ENCODE data around the gene CLDN20.
A peak's percentile ranks its signal among the peaks of the same experiment; 100 is the strongest.

CLDN20 gene

DNA sequence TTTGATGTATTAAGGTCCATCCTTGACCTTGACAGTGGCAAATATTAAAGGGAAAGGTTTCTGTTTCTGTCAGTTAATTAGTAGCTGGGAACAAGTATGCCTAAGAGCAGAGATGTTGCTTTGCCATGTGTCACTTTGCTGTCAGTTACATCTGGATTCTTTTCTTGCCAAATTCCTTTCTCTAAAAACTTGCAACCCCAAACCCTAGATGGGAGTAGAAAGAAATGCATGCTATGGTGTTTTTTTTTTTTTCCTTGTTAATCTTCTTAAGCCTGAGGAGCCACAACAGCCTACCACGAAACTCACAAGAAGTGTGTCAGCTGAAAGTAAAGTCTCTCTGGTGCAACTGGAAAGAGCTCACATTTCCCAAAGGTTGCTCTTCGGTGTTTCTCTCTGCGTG, 18.0 kb upstream of the CLDN20 start:
- DNase-seq, result no peak

DNA sequence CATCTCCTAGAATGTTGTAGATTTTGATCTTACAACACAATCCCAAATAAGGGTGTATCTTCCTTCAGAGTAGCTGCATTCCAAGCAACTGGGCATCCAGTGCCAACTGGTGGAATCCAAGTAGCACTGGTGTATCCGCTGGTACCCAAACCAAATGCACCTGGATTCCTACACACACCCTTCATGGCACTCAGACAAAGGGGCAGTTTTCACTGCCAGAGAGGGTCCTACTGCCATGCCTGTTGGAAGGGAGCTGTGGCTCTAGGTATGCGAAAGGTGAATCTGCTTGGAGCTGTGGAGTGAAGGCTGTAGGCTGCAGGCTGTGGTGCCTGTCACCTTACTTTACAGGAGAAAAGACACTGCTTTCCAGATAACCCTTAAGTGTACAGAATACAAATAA, 17.0 kb upstream of the CLDN20 start:
- no peak for DNase-seq

DNA sequence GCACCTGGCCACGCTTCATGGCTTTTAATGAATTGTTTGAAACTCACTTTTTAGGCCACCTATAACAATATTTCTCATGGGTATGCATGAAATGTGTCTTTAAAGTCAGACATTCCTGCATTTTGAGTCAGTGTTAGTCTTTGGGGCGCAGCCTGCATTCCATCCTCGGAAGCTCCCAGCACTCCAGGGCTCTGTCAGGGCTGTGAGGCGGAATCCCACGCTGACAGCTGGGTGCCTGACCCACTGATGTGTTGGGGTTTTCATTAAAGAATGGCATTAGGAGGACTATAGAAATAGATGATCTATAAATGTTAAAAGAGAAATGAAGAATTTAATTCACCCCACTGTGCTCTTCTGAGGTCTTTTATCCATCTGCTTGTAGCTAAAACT, 16.2 kb upstream of the CLDN20 start:
- no peak for DNase-seq

DNA sequence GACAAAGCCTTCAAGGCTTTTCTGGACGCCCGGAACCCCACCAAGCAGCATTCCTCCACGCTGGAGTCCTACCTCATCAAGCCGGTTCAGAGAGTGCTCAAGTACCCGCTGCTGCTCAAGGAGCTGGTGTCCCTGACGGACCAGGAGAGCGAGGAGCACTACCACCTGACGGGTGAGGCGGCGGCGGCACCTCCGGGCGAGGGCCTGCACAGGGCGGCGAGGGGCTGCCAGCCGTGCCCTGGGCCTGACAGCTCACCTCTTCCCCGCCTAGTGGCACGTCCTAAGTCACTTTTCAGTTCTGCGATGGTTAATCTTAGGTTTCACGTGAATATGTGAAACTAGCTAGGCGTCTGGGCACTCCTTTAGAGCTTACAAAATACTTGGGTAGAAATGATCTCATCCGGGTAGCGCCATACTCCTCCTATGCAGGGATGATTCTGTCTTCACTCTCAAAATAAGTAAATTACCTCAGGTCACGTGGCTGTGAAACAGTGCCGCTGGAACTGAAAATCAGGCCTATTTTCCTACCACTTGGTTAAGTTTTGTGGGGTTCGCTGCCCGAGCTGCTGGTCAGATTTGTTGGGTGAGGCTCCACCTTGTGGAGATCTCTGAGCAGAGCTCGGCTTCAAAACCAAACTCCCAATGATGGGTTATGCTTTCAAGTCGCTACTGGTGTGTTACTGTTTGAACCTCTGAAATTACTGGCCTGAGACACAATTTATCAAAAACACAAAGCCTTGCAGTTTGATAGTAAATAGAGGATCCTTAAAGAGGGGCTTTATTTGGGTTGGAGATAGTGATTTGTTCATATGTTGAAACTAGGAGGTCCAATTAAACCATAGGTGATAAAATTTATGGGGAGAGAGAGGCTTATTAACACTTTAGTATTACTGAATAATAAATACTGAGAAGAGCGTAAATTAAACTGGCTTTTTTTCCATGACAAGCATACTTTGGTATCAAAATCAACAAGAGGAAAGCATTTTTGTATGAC, 15.5 kb upstream of the CLDN20 start:
- DNase-seq, result peak; percentile 27 to 45

DNA sequence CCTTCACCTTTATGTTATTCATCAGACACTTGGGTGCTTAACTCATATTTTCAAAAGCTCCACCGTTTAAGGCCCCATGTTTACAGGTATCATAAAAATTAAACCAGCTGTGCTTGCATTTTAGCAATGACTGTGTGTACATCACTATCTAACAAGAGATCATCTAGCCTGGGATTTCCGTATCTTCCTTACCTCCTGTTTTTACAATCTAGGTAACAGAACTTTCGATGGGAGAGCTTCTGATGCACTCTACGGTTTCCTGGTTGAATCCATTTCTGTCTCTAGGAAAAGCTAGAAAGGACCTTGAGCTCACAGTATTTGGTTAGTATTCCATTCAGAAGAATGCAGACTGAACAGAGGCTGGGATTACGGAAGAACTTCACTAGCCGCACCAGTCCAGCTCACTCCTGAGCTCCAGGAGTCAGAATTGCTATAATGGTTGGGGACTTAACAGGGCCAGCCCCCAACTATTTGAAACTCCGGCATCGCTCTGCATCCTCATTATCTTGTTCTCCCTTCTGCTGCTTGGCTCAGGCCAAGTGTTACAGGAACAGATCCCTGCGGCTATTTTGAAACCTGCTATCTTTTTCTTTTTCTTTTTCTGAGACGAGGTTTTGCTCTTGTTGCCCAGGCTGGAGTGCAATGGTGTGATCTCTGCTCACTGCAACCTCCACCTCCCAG, 13.0 kb upstream of the CLDN20 start:
- no peak for DNase-seq

DNA sequence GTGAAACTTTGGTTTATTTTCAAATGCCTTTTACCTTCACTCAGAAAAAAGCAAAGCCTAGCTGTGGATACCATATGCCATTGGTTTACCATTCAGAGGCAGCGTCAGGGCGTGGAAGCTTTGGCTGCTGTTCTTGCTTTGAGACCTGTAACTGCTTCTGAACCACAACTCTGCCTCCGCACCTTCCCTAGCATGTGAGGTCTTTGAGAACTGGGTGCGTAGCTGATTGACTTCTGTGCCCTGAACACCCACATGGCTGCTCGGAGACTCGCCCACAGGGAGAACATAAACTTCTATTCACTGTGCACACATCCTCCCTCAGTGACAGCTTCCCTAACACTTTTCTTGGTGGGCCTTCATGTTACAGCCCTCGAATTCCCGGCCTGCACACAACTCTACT, 11.2 kb upstream of the CLDN20 start:
- DNase-seq, result no peak

DNA sequence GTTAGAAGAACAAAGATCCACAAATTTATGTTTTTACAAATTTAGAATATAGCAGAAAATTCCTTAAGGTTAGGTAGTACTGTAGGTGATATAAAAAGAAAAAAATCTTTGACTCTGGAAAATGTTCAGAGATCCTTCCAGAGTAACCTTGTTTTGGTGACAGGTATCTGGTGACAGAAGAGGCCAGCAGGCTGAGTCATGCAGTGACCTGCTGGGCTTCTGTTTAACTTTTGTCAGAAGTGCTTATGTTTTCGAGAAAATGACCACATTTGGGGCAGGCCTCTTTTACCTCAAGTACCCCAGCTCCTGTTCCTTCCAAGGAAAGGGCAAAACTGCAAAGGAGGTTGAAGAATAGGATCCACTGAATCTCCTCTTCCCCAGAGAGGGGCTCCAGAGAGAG, 10.5 kb upstream of the CLDN20 start:
- DNase-seq, result no peak

DNA sequence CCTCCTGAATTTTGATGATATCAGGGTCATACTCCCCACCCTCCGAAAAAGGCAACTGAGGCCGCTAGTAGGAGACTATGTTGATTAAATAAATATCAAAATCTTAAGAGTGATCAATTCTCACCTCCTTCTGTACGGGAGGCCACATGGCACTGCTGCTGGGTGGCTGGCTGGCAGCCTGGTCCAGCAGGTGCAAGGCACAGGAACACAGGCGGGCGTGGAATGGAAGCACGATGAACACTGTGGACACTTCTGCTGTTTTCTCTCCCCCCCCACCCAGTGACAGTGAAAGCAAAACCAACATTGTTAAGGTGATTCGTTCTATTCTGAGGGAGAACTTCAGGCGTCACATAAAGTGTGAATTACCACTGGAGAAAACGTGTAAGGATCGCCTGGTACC, 9.7 kb upstream of the CLDN20 start:
- no peak for DNase-seq

DNA sequence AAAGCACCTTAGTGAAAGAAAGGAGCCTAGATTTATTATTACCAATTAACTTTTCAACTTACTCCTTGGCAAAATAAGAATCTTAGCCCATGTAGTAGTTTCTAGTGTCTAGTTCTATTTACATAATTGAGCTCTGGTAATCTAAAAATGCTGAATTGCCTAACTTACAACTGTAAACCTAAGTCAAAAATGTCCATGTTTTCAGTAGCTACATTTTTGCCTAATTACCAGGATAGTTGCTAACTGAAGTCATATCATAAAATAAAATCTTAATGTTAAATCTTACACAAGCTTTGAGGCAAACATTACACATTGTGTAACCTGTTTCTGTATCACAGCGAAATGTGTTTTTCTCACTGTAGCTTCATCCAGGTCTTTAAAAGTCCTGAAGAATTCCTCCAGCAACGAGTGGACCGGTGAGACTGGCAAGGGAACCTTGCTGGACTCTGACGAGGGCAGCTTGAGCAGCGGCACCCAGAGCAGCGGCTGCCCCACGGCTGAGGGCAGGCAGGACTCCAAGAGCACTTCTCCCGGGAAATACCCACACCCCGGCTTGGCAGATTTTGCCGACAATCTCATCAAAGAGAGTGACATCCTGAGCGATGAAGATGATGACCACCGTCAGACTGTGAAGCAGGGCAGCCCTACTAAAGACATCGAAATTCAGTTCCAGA, 7.6 kb upstream of the CLDN20 start:
- no peak for DNase-seq

DNA sequence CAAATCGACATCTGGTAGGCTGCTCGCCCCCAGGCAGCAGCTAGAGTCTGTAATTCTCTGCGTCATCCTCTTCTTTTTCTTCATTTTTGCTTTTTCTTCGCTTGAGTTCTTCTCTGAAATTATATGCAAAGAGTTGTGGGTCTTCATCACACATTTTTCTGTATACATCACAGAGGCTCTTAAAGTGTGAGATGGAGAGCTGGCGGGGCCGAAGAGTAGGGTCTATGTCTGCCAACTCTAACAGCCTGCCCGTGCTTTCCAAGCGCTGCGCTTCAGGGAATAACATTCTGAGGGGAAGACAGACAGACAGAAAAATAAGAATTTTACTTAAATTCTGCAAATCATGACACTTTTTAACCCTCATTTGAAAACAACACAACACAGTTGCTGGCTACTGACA, 6.0 kb upstream of the CLDN20 start:
- no peak for DNase-seq

DNA sequence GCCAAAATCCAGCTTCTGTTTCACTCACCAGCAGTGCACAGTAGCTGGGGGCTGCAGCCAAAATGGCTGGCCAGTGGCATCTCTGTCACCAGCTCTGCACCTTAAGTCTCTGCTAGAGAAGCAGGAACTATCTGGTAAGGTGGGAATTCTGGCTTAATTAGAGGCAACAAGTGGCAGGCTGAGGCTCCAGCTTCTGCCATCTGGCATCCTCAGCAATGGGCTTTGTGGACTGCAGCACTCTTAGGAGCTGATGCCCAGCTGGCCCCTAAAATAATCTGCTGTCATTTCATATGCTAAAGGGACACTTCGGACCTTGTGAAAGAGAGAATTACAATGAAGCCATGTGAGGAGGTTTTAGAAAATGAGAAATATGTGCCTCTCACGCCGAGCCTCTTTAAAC, 4.6 kb upstream of the CLDN20 start:
- no peak for DNase-seq

DNA sequence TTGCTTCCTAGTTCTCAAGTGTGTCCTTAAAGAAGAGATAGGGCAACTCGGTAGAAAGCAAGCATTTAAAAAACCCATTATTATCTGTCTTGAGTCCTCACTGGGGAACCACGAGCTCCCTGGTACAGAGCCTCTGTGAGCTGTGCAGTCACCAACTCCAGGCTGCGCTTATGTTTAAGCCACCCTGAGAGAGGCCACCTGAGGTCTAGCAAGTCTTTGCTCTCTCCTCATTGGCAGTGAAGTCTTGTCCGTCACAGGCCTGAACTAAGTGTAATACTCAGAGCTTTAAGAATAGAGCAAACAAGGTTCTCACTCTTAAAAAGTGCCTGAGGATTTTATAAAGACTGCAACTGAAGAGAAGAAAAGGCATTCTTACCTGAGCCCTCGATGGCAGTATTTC, 3.9 kb upstream of the CLDN20 start:
- no peak for DNase-seq

DNA sequence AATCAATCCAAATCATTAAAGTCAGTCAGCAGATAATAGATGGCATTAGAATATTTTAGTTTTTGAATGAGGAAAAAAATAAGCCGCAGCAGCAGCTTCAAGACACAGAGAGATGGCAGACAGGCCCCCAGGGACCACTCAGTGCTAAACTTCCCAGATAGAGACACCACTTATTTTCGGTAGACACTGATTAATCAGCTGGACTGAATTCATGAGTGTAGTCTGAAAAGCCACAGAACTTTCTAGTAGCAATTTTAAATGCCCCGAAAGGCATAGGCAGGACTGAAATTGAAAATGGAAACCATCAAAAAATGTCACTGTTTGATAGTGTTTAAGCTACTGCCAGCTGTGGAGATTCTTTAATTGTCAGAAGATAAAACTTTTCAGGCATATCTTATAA, 3.1 kb upstream of the CLDN20 start:
- no peak for DNase-seq

DNA sequence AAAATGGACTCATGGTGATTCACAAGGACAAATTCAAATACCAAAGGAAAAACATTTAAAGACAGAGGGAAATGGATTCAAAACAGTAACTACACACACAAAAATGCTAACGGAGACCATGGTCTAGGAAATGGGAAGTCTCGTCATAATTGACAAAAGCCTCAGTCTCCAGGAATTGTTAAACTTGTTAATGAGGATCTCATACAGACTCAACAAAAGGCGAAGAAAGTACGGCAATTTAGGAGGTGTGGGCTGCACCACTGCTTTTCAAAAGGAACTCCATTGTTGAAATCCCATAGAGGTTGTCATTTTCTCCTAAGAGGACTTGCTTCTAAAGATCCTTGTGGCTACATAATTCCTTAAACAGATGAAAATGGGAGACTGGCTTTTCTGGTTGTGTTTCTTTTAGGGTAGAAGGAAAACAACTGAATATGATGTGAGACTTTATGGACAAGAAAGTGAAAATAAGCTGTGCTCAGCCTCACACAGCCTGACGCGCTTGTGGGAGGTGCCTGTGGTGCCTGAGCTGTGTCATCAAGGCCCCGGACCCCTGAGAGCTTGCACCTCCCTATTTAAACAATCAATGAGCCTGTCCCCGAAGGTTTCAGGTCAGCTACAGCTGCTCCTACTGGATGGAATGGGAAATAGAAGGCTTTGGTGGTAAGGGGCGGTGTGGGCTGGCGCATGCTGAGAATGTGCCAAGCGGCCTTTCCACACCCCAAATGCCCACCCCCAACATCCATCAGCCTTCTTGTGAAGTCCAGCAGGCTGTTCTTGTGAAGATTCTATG, 2.5 kb upstream of the CLDN20 start:
- no peak for DNase-seq

DNA sequence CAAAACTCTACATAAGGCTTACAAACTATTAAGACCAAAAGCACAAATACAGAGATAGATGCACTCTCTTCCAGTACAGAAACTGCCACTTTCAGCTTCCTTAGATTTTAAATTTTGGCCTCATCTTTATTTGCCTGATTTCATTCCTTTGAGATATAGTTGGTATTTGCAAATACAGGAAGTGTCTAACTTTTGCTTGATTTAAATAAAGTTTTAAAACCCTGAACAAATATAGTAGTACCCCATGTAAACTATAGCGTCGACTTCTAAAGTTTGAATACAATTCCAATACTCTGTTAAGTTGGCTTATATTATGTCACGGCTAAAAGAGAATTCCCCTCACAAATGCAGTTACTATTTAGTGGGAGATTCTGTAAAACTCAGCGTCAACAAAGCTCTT, 1.2 kb upstream of the CLDN20 start:
- no peak for DNase-seq

DNA sequence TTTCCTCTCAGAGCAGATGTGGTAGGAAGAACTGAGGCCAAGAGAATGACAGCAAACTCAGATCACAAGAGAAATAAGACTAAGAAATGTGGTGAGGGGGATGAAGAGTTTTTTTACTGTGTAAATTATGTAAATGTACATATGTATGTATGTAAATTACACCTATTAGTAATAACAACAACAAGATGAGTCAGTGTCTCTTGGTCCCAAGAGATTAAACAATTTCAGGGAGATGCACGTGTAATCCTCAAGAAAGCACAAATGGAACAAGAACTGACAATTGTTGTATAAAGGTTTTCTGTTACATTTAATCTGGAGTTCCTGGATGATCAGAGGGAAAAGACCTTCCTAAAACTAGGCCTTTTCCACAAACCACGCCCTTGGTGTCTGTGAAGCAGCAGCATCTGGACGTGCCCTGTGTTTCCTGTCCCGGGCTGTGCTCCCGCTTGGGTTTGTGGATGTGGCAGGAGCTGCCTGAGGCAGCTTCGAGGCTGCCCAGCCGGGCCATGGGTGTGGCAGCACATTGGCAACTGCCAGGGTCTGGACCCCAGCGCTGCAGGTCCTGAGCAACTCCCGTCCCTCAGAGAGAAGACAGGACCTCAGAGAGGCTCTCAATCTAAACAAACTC, 994 bp downstream of the CLDN20 start:
- DNase-seq, result no peak

DNA sequence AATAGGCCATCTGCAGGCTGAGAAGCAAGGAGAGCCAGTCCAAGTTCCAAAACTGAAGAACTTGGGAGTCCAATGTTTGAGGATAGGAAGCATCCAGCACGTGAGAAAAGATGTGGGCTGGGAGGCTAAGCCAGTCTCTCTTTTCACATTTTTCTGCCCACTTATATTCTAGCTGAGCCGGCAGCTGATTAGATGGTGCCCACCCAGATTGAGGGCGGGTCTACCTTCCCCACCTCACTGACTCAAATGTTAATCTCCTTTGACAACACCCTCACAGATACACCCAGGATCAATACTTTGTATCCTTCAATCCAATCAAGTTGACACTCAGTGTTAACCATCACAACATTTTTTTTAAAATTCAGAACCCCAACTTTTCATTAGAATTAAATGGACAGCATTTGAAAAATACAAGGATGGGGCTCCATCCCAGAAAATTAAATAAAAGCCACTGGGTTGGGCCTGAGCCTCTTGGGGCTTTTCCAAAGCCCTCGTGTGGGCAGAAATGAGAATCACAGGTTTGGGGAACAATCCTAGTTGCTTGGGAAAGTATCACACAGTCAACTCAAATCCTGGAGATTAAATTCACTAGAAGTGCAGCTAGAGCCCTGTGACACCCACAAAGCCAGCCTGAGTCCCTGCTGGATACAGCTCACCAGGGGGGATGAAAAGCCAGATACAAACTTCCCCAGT, 2.2 kb downstream of the CLDN20 start:
- no peak for DNase-seq

DNA sequence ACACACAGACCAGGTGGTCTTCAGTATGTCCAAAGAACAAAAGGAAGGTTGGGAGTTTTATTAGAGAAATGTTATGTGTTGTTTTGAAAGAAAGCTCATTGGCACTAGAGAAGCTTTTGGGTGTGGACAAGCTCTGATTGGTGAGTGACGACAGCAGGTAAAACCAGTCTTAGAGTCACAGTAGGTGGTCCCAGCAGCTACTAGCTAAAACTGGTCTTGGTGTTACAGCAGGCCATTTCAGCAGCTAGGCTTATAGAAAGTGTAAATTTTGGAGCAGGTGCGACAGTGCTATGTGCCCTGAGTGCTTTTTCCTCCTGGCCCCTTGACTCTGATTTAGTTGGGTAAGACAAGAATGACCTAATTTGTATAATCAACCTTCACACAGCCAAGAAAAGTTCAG, 3.6 kb downstream of the CLDN20 start:
- DNase-seq, result no peak

DNA sequence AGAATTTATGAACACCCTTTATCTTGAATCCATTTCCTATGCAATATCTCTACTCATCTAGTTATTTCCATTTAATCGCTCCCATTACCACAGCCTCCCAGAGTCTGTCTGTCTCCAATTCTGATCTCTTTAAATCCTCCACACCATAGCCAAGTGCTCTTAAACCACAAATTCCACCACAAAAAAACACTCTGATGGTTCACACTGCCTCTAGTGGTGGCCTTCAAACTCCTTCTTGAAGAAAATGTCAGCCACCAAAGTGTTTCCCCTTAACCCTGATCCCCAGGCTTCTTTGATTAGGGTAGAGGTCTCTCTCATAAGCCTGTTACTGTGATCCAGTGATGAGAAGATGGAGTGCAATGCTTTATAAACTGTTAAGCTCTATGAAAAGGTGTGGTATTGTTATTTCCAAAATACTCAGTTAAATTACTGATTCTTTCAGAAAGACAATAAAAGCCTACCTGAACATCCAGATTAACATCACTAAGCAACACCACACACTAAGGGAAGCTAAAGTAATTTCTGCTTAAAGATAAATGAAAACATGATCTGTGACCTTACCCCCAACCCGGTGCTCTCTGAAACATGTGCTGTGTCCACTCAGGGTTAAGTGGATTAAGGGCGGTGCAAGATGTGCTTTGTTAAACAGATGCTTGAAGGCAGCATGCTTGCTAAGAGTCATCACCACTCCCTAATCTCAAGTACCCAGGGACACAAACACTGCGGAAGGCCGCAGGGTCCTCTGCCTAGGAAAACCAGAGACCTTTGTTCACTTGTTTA, 4.5 kb downstream of the CLDN20 start:
- peak; percentile 54 to 70 for DNase-seq

DNA sequence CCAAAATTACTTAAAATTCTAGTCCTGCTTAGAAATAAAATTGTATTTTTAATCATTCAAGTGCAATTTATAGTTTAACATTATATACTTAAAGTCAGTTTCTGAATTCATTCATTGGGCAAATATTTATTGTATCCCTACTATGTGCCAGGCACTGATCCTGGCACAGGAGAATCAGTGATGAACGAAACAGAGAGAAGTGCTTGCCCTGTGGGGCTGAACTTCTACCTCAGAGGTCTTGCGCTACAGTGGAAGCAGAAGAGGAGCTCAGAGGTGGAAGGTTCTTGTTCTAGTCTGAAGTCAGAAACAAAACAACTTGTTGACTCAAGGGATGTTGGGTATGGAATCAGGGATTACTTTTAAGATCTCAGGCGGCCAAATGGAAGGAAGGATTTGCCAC, 6.0 kb downstream of the CLDN20 start:
- no peak for DNase-seq

DNA sequence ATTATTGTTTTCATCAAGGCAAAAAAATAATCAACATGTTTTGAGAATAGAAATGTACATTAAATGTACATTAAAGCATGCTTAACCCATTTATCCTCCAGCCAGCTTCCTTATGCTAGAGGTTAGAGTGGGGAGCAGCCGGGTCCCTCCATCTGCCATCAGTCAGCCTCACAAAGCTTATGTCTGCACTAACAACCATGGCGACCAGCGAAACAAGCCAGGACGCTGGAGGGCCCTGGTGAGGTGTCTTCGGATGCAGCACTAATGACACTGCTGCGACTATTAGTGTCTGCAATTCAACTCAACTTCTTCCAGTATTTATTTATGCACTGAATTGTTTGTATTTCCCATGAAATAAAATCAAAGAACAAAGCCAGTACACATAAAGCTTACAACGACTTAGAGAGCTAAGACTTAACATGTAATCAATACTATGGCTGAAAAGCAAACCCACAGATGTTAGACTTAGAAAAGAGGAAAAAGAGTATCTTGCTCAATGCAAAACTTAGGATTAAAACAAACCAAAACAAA, 6.8 kb downstream of the CLDN20 start:
- no peak for DNase-seq

Data from AML-193 (cell line).